SW480 (cell line): ENCODE results near the gene CHURC1.

Experiments
- DNase-seq: peaks from one replicate; pipeline ENCODE4 v3.0.0-alpha.2; 2016; ENCODE audit warnings: low spot score

Gene CHURC1

DNA sequence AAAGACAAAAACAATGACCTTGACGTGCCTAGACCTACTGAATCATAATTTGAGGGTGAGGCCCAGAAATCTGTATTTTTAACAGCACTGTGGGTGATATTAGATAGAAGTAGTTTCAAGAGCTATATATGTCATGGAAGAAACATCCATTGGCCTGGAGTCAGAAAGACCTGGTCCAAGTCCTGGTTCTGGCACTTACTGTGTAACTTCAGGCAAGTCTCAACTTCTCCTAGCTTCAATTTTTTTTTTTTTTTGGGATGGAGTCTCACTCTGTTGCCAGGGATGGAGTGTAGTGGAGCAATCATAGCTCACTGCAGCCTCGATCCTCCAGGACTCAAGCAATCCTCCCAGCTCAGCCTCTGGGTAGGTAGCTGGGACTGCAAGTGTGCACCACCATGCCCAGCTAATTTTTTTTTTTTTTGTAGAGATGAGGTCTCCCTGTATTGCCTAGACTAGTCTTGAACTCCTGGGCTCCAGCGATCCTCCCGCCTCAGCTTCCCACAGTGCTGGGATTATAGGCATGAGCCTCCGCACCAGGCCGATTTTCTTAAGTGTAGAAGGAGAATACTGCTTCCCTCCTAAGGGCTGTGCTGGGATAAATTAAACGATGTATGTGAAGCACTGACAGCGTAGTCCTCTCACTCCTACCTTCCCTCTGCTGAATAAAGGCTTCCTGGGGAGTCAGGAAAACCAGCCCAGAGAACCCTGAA is 42.6 kb downstream of the CHURC1 start:
- DNase-seq = no peak

DNA sequence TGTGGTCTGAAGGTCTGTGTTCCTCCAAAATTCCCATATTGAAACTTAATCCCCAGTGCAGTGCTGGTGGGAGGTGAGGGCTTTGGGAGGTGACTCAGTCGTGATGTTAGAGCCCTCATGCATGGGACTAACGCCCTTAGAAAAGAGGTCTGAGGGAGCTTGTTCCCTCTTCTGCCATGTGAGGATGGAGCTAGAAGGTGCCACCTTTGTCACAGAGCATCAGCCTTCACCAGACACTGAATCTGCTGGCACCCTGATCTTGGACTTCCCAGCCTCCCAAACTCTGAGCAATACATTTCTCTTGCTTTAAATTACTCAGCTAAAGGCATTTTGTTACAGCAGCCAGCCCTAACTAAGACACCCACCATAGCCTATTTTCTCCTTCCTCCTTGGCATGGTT is 43.9 kb downstream of the CHURC1 start:
- DNase-seq = no peak

DNA sequence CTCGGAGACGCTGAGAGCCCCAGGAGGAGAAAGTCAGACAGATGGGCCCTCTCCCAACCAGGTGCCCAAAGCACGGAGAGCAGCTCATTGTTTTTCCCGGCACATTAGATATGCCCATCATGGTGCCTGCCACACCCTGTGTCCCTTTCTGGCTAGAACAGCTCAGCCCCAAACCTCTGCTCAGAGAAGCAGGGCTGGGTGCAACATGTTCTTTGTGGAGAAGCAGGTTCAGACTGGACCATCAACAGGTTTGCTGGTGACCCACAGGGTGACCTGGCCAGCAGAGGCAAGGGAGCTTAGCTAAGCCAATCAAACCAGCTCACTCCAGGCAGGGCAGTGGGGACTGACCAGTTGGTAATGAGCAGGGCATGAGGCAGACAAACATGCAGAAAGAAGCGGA is 44.5 kb downstream of the CHURC1 start:
- DNase-seq = no peak

DNA sequence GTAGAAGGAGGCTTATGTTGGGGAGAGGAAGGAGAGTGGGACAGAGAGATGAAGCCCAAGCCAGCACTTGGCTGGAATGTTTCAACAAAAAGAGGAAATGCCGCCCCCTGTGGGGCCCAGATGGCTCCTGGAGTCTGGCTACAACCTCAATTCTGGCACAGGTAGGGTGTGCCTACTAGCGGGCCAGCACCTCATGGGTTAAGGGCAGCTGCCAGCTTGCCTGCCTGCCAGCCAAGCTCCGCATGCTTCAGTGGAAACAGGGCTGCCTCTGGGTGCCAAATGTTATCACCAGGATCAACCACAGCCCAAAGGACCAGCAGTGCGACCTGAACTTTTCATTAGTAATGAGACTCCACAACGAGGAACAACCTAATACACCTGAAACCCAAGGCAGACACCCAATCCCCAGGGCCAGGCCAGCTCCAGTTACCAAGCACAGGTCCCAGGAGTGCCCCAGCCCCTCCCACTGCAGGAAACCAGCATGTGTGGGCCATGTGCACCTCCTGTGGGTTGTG is 46.6 kb downstream of the CHURC1 start:
- DNase-seq = no peak

GRCh38 chr14:64963611-64964010 is 49.4 kb downstream of the CHURC1 start:
- DNase-seq = no peak

DNA sequence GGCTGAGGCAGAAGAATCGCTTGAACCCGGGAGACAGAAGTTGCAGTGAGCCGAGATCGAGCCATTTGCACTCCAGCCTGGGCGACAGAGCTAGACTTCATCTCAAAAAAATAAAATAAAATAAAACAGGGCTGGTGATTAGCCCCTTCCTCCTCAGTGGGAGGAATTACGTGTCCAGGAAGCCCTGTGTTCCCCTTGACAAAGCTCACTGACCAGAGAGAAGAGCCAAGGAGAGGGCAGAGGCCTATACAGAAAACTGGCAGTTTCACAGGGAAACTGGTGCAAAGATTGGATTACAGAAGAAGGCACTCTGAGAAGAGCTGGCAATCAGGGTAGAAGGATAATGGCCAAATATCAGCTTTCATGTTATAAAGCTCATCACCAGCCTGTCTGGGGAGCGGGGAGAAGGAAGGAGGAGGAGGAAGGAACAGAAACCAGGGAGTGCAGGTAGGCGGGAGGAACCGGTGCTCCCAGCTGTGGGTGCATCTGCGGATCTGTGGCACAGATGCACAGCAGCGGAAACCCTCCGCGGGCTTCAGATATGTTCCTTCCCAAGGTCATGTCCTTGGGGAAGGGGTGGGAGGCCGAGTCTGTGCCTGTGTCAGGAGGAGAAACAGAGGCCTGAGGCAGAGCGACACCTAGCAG is 51.2 kb downstream of the CHURC1 start:
- no peak for DNase-seq

- DNase-seq = no peak
Measured at GRCh38 chr14:64966976-64967375, 52.7 kb downstream of the CHURC1 start.

- DNase-seq = no peak
Measured at GRCh38 chr14:64968167-64968566, 53.9 kb downstream of the CHURC1 start.

DNA sequence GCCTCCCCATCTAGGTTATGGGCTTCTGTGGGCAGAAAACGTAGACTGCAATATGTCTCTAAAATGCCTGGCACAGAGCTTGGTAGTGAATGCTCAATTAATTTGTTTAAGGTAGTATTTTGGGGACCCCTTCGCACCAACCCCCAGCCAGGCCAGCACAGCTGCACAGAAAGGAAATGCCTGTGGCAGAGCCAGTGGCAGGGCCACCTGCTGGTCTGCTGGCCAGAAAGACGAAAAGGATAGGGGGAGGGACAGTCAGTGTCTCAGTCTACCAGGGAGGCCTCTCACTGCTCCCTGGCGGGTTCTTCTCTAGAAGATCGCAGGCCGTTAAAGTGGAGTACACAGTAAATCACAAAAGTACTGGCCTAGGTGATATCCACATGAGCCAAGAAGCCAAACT is 54.4 kb downstream of the CHURC1 start:
- no peak for DNase-seq

DNA sequence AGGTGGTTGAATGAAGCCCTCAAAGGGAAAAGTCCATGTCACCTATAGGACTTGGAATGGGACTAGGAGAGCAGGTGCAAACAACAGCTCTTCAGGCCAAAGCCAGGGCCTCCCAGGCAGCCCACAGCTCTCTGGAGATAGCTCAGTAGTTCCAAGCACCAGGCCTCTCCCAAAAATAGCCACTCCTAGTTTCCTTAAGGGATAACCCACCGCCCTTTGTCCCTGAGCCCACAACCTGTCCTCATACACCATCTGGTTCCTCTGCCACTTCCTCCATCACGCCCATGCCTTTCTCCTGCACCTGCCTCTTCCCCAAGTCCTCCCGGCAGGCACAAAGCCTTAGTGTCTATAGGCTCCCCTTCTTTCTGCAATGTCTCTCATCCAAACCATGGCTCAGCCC is 55.8 kb downstream of the CHURC1 start:
- no peak for DNase-seq

DNA sequence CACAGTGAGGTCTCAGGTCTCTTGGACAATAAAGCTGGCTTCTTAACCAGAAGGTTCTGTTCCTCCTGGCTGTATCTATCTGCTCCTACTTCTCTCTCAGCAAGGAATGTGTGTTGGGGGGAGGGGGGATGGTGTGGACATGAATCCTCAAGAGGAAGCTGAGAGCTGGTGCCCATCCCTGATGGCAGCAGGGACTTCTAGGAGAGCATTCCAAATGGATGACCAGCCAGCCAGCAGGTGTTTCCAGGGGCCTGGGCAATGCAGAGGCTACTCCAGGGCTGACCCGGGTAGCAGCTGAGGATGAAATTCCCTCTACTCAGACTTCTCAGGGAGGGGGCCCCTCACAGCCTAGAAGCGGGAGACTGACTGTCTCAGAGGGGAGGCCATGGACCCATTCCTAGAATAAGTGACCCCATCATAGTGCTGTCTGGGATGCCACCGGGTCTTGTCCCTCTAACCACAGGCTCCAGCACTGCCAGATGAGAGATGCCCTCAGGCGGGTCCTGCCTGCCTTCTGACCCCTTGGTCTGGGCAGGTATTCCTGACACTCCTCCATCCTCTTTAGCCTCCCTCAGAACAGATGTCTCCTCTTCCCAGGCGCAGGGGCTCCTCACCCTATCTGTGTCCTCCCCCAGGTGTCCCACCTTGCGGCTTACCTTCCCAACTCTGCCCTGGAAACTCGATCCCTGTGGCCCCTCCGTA is 56.7 kb downstream of the CHURC1 start:
- DNase-seq = peak; percentile 45

- no peak for DNase-seq
Measured at GRCh38 chr14:64971491-64971942, 57.3 kb downstream of the CHURC1 start.

- DNase-seq = peak; percentile 14
Measured at GRCh38 chr14:64971943-64972791, 57.9 kb downstream of the CHURC1 start, which contains the start of gene RAB15. RAB15 (minus strand) TSS chr14:64972336; CDS start chr14:64972076, 260 bp downstream.

DNA sequence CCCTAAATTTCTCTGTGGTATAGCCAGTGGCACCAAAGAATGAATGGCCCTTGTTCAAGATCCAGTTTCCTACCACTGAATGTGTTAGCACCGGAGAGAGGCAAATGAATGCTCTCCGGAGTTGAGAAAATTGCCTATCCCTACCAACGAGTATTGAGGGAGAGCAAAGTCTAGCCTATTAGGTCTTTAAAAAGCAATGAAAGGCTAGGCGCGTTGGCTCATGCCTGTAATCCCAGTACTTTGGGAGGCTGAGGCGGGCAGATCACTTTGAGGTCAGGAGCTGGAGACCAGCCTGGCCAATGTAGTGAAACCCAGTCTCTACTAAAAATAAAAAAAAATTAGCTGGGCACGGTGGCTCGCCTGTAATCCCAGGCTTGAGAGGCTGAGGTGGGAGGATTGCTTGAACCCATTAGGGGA is 58.8 kb downstream of the CHURC1 start:
- DNase-seq = no peak

DNA sequence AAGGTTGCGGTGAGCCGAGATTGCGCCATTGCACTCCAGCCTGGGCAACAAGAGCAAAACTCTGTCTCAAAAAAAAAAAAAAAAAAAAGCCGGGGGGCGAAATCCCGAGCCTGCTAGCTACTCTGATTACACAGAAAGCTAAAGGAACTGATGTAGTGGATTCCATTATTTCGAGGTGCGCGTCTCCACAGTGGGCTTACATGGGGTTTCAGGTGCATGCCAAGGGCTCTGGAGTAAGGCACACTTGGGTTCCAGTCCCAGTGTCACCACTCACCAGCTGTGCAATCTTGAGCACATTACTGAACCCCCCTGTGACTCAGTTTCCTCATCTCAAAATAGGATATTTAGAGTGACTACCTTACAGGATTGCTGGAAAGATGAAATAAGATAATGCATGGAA is 59.6 kb downstream of the CHURC1 start:
- no peak for DNase-seq

DNA sequence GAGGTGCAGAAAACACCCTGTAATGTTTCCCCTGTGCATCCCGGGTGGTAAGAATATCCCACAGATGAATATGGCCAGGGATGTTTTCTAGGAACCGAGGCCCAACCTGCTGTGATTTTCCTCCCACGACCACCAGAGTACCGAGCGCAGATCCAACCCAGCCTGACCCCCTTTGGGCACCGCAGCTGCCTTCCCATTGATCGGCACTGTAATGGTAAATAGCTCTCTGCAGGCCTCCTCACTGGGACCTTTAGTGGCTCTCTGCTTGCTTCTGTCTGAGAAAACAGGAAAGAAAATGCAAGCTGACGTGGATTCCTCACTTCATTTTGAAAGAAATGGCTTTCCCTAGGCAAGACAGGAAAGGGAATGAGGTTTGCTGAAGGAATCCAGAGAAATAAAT is 60.3 kb downstream of the CHURC1 start:
- no peak for DNase-seq

GRCh38 chr14:64979336-64980074 is 65.2 kb downstream of the CHURC1 start:
- DNase-seq = peak; percentile 25

GRCh38 chr14:64983439-64984310 is 69.4 kb downstream of the CHURC1 start:
- DNase-seq = peak; percentile 65
